Esophagus muscularis mucosa (tissue), 3 donors: ENCODE results near the gene FLT4.

Experiments
- CTCF ChIP-seq, 3 experiments: fragments of 200-600 bp in 2 of 3; fragments of 450-650 bp in 1 of 3; sonication (generic) in 2 of 3; IDR thresholded peaks; one replicate each; pipeline ENCODE4 v1.5.1; 2017 to 2019; ENCODE audit warnings: antibody characterized with exemption in 3 of 3, mild to moderate bottlenecking in 2 of 3, moderate library complexity in 1 of 3
- POLR2A ChIP-seq: fragments of 450-650 bp; IDR thresholded peaks from one replicate; pipeline ENCODE4 v1.6.1; 2017; ENCODE audit warnings: antibody characterized with exemption, moderate library complexity, mild to moderate bottlenecking, low read depth
- POLR2AphosphoS5 ChIP-seq, 2 donors: sonication (generic); formaldehyde crosslinking; IDR thresholded peaks; one replicate each; pipeline ENCODE4 v1.6.1; 2017; ENCODE audit warnings: antibody characterized with exemption in 2 of 2

- no peak for TF ChIP-seq CTCF (IDR thresholded peaks at IDR 0.05)
- TF ChIP-seq POLR2A = no peak
- TF ChIP-seq POLR2AphosphoS5 (IDR thresholded peaks at IDR 0.05) = no peak
Measured at GRCh38 chr5:180611140-180611850, 38.1 kb downstream of the FLT4 start.
